ENCODE measurements around the gene CLCN7.
"Not testable (repeated sequence)": the region's sequence is repeated elsewhere in the genome, so short reads cannot be mapped to it uniquely, and the experiment has no call there.

The CLCN7 gene

GRCh38 chr16:1442697-1443096, 32.1 kb downstream of the CLCN7 start:
- DNase-seq: no peak

GRCh38 chr16:1441391-1441829, 33.4 kb downstream of the CLCN7 start:
- peak; percentile 26 for DNase-seq

GRCh38 chr16:1439699-1440074, 35.1 kb downstream of the CLCN7 start:
- DNase-seq: not testable (repeated sequence)

GRCh38 chr16:1439058-1439698, 35.6 kb downstream of the CLCN7 start:
- DNase-seq: peak; percentile 75

GRCh38 chr16:1438229-1439057, 36.4 kb downstream of the CLCN7 start:
- DNase-seq: peak; percentile 42

GRCh38 chr16:1437606-1438005, 37.2 kb downstream of the CLCN7 start:
- DNase-seq: no peak

- DNase-seq: no peak
Observed at GRCh38 chr16:1436731-1437355, 38.0 kb downstream of the CLCN7 start.

GRCh38 chr16:1435921-1436697, 38.7 kb downstream of the CLCN7 start:
- peak; percentile 12 for DNase-seq

GRCh38 chr16:1434644-1435592, 39.9 kb downstream of the CLCN7 start:
- DNase-seq: no peak

GRCh38 chr16:1433756-1434155, 41.1 kb downstream of the CLCN7 start:
- no peak for DNase-seq

- no peak for DNase-seq
Observed at GRCh38 chr16:1433263-1433560, 41.6 kb downstream of the CLCN7 start.

GRCh38 chr16:1432388-1433262, 42.2 kb downstream of the CLCN7 start:
- DNase-seq: no peak

- no peak for DNase-seq
Observed at GRCh38 chr16:1431497-1432270, 43.1 kb downstream of the CLCN7 start.

- peak; percentile 95 for DNase-seq
Observed at GRCh38 chr16:1430759-1431496, 43.9 kb downstream of the CLCN7 start, which contains the start of gene PERCC1. Gene PERCC1 (plus strand): TSS chr16:1431078. CDS start chr16:1432594, 1,516 bp downstream.

- DNase-seq: no peak
Observed at GRCh38 chr16:1430214-1430758, 44.5 kb downstream of the CLCN7 start.

GRCh38 chr16:1429631-1430030, 45.2 kb downstream of the CLCN7 start:
- no peak for DNase-seq

- no peak for DNase-seq
Observed at GRCh38 chr16:1429012-1429411, 45.8 kb downstream of the CLCN7 start.

- no peak for DNase-seq
Observed at GRCh38 chr16:1428511-1428910, 46.3 kb downstream of the CLCN7 start.
